PC-3 (cell line): ENCODE data around the gene THADA. TPM values are rescaled to one million over a fixed set of nuclear protein-coding genes. Genes with fewer than 3 reads are reported as not detected.

Source experiments
- ATAC-seq: fragments of 200-7000 bp; cut with Tn5 transposase; 2 replicates; pipeline ENCODE4 v1.9.1; 2020; ENCODE audit warnings: mild to moderate bottlenecking, moderate library complexity
- BruUV-seq: library from RNA; stranded (reverse); fragments of 400-500 nt; replicated peaks from 2 replicates; lab custom pipeline; 2021; lab: Mats Ljungman, UMichigan
- CTCF ChIA-PET: fragments of 300-600 bp; sonication (Branson Sonifier 250); formaldehyde crosslinking; loops from one replicate; lab custom pipeline; 2022; ENCODE audit warnings: antibody characterized with exemption; lab: Charles Lee
- POLR2A ChIA-PET: fragments of 300-600 bp; sonication (Branson Sonifier 250); formaldehyde crosslinking; loops from one replicate; lab custom pipeline; 2022; ENCODE audit warnings: antibody characterized with exemption; ENCODE audit not compliant: unreplicated experiment; lab: Charles Lee
- DNase-seq: peaks from one replicate; pipeline ENCODE4 v3.0.0-alpha.2; 2015
- H2AFZ ChIP-seq: fragments of 300-600 bp; sonication (generic); 2 replicates; pipeline ENCODE4 v1.6.0; 2016; ENCODE audit warnings: antibody characterized with exemption, low read length
- H3F3A ChIP-seq: fragments of 300-600 bp; sonication (generic); one replicate; pipeline ENCODE4 v1.6.0; 2017; ENCODE audit warnings: antibody characterized with exemption, low read length, control low read depth, mild to moderate bottlenecking; ENCODE audit not compliant: unreplicated experiment
- H3K27ac ChIP-seq: fragments of 300-600 bp; sonication (generic); 2 replicates; pipeline ENCODE4 v1.5.1; 2016; ENCODE audit warnings: mild to moderate bottlenecking, low read length
- H3K27me3 ChIP-seq: fragments of 300-600 bp; sonication (generic); 2 replicates; pipeline ENCODE4 v1.6.1; 2016; ENCODE audit warnings: low read length, mixed read lengths
- H3K36me3 ChIP-seq: fragments of 300-600 bp; sonication (generic); 2 replicates; pipeline ENCODE4 v1.6.1; 2016; ENCODE audit warnings: low read depth, mixed run types, low read length, mixed read lengths
- H3K4me1 ChIP-seq: fragments of 300-600 bp; sonication (generic); 2 replicates; pipeline ENCODE4 v1.5.1; 2016; ENCODE audit warnings: low read length; ENCODE audit not compliant: insufficient read depth
- H3K4me2 ChIP-seq: fragments of 300-600 bp; sonication (generic); 2 replicates; pipeline ENCODE4 v1.6.0; 2016; ENCODE audit warnings: low read length
- H3K4me3 ChIP-seq: fragments of 300-600 bp; sonication (generic); 2 replicates; pipeline ENCODE4 v1.5.1; 2016; ENCODE audit warnings: mild to moderate bottlenecking, low read length, mixed read lengths
- H3K79me2 ChIP-seq: fragments of 300-600 bp; sonication (generic); 2 replicates; pipeline ENCODE4 v1.6.1; 2017; ENCODE audit warnings: low read length, mixed read lengths
- H3K9ac ChIP-seq: fragments of 300-600 bp; sonication (generic); 2 replicates; pipeline ENCODE4 v1.6.0; 2016; ENCODE audit warnings: mild to moderate bottlenecking, low read length
- H3K9me2 ChIP-seq: fragments of 300-600 bp; sonication (generic); replicated peaks from 2 replicates; pipeline ENCODE4 v1.6.1; 2016; ENCODE audit warnings: mixed run types, low read length, mixed read lengths
- H3K9me3 ChIP-seq: fragments of 300-600 bp; sonication (generic); 2 replicates; pipeline ENCODE4 v1.6.1; 2016; ENCODE audit warnings: low read length, mixed read lengths
- H4K20me1 ChIP-seq: fragments of 300-600 bp; sonication (generic); 2 replicates; pipeline ENCODE4 v1.6.1; 2016; ENCODE audit warnings: low read length, mixed read lengths
- EZH2 ChIP-seq: fragments of 300-600 bp; sonication (generic); IDR thresholded peaks from one replicate; pipeline ENCODE4 v1.6.1; 2017; ENCODE audit warnings: antibody characterized with exemption, mild to moderate bottlenecking, low read length; ENCODE audit not compliant: unreplicated experiment
- EZH2phosphoT487 ChIP-seq: fragments of 300-600 bp; sonication (generic); IDR thresholded peaks from 2 replicates; pipeline ENCODE4 v1.6.1; 2018; ENCODE audit warnings: mild to moderate bottlenecking, antibody characterized with exemption, low read length, borderline replicate concordance
- intact Hi-C: fragments of 100-400 bp; cut with micrococcal nuclease; formaldehyde crosslinking; loops from 2 replicates; pipeline ENCODE4 v1.9.0; 2023
- total RNA-seq: library from RNA; depleted of rRNA; stranded (reverse); fragments of >200 nt; gene quantifications from 2 replicates; pipeline ENCODE4 v1.2.3, GENCODE V29; 2014
- TF ChIP-seq, protein P1 (sequence below): fragments of 300-600 bp; sonication (generic); conservative IDR thresholded peaks from 2 replicates; pipeline ENCODE4 v1.5.1; 2017; ENCODE audit warnings: antibody characterized with exemption, low read depth, mild to moderate bottlenecking, low read length

The THADA gene
- total RNA-seq, 1 experiment from 2014 or later: 33.6 TPM

GRCh38 chr2:43318791-43319190 is 277.0 kb downstream of the THADA start:
- no peak for TF ChIP-seq EZH2phosphoT487
- no peak for TF ChIP-seq EZH2
- TF ChIP-seq, protein P1, sequence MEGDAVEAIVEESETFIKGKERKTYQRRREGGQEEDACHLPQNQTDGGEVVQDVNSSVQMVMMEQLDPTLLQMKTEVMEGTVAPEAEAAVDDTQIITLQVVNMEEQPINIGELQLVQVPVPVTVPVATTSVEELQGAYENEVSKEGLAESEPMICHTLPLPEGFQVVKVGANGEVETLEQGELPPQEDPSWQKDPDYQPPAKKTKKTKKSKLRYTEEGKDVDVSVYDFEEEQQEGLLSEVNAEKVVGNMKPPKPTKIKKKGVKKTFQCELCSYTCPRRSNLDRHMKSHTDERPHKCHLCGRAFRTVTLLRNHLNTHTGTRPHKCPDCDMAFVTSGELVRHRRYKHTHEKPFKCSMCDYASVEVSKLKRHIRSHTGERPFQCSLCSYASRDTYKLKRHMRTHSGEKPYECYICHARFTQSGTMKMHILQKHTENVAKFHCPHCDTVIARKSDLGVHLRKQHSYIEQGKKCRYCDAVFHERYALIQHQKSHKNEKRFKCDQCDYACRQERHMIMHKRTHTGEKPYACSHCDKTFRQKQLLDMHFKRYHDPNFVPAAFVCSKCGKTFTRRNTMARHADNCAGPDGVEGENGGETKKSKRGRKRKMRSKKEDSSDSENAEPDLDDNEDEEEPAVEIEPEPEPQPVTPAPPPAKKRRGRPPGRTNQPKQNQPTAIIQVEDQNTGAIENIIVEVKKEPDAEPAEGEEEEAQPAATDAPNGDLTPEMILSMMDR: no peak
- peak overlapping the region; percentile 12 for H3K4me2 ChIP-seq
- DNase-seq: peak; percentile 75
- no peaks in the 10 kb centered on the region for H3K27me3 ChIP-seq
- no TSS peak for BruUV-seq
- H3K9me3 ChIP-seq: no peaks in the 10 kb centered on the region
- ATAC-seq: peak; percentile 72
- H4K20me1 ChIP-seq: no peaks in the 10 kb centered on the region
- no peak overlapping the region for H3K4me3 ChIP-seq
- no peaks in the 10 kb centered on the region for H3K36me3 ChIP-seq
- intact Hi-C loops: loop anchor here (5.0 kb wide), 1 partner anchor 41 kb away; no protein-coding TSS in a partner anchor
- H3K27ac ChIP-seq: peak overlapping the region; percentile 14; the same call in 1 of the 2 replicates
- no peaks in the 10 kb centered on the region for H3F3A ChIP-seq
- H2AFZ ChIP-seq: no peak overlapping the region
- H3K9me2 ChIP-seq: no peaks in the 10 kb centered on the region
- ChIA-PET CTCF (interaction anchor here (0.6 kb wide), 1 partner anchor 136 kb away, joined by 3 read pairs; no protein-coding TSS in a partner anchor), POLR2A (no interaction called here)
- peaks cover 33% of the 10 kb centered on the region for H3K4me1 ChIP-seq
- H3K9ac ChIP-seq: no peak overlapping the region
- H3K79me2 ChIP-seq: no peaks in the 10 kb centered on the region

GRCh38 chr2:43317680-43318079 is 278.2 kb downstream of the THADA start:
- no peaks in the 10 kb centered on the region for H3K36me3 ChIP-seq
- no peaks in the 10 kb centered on the region for H3F3A ChIP-seq
- no peaks in the 10 kb centered on the region for H3K9me3 ChIP-seq
- no peaks in the 10 kb centered on the region for H3K9me2 ChIP-seq
- no peaks in the 10 kb centered on the region for H3K27me3 ChIP-seq
- ChIA-PET CTCF (no interaction called here), POLR2A (no interaction called here)
- H2AFZ ChIP-seq: no peak overlapping the region
- no peak for TF ChIP-seq EZH2phosphoT487
- TF ChIP-seq EZH2: no peak
- TF ChIP-seq, protein P1: no peak
- no peak overlapping the region for H3K4me2 ChIP-seq
- H3K79me2 ChIP-seq: no peaks in the 10 kb centered on the region
- BruUV-seq: no TSS peak
- ATAC-seq: peak; percentile 21
- peaks cover 44% of the 10 kb centered on the region for H3K4me1 ChIP-seq
- no peak overlapping the region for H3K4me3 ChIP-seq
- H4K20me1 ChIP-seq: no peaks in the 10 kb centered on the region
- no peak overlapping the region for H3K27ac ChIP-seq
- H3K9ac ChIP-seq: no peak overlapping the region
- DNase-seq: peak; percentile 77
- intact Hi-C loops: loop anchor here (5.0 kb wide), 1 partner anchor 40 kb away; no protein-coding TSS in a partner anchor

DNA sequence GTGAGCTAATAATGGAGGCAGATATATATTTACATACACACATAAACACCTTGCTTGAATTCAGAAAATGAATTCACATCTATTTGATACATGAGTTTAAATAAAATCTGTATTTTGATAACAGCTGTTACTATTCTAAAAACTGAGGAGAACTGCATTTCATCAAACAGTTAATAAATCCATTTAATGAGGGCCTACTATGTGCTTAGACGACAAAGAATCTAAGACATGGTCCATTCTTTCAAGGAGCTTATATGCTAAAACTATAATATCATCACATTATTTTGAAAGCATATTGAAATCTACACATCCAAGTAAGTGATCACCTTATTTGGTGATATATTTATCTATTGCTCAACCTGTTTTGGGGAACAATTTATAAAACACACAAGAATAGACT is 278.6 kb downstream of the THADA start:
- Histone ChIP-seq H3K27me3 (no peaks in the 10 kb centered on the region), H3F3A (no peaks in the 10 kb centered on the region), H2AFZ (no peak overlapping the region), H3K27ac (no peak overlapping the region), H3K4me1 (peaks cover 48% of the 10 kb centered on the region), H3K9me3 (no peaks in the 10 kb centered on the region), H3K9ac (no peak overlapping the region), H3K4me2 (no peak overlapping the region), H3K4me3 (no peak overlapping the region), H3K9me2 (no peaks in the 10 kb centered on the region), H3K36me3 (no peaks in the 10 kb centered on the region), H4K20me1 (no peaks in the 10 kb centered on the region), H3K79me2 (no peaks in the 10 kb centered on the region)
- DNase-seq (no peak), ATAC-seq (no peak)
- no TSS peak for BruUV-seq
- POLR2A ChIA-PET: no interaction called here
- intact Hi-C loops: loop anchor here (5.0 kb wide), 1 partner anchor 40 kb away; no protein-coding TSS in a partner anchor
- CTCF ChIA-PET: no interaction called here
- TF ChIP-seq EZH2phosphoT487: no peak
- no peak for TF ChIP-seq EZH2
- TF ChIP-seq, protein P1: no peak
